ENCODE measurements around the gene FAM131C. TPM values are rescaled to one million over a fixed set of nuclear protein-coding genes. Genes with fewer than 3 reads are reported as not detected.
A peak's percentile ranks its signal among the peaks of the same experiment; 100 is the strongest.
"Not testable (repeated sequence)": the region's sequence is repeated elsewhere in the genome, so short reads cannot be mapped to it uniquely, and the experiment has no call there.

FAM131C gene
- total RNA-seq, 8 experiments from 2014 or later: 0.20 to 3.6 (median 1.1) TPM; not detected in 1

DNA sequence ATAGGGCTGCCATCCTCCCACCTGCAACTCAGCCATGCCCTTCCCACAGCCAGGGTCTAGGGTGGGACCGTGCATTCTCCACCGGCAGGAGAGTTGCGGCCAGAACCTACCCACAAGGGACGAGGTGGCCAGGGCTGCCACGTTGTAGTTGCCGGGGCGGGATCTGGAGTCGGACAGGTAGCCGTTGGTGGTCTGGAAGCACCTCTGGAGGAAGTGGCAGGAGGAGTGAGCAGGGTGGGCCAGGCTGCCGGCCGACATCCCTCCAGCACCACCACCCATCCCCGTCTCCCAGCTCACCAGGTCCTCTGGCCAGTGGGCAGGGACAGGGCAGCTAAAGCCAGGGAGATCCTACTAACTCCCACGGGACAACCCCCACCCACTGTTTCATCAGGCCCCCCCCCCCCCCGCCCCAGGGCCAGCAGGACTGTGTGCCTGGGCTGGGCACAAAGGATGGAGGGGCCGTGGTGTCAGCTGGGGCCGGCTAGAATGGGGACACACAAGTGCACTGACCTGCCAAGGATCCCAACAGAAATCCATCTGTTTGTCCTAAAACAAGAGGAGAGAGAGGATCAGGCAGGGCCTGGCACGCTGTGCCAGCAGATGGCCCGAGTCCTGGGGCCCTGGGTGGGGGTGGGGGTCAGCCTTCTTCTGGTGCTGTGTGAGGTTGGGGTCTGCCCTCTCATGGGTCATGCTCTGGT, 11.3 kb downstream of the FAM131C start:
- ATAC-seq (replicated peaks in 6 of 8); H3K4me3 ChIP-seq; H3K27ac ChIP-seq; in situ Hi-C loops (cut with MboI; ENCODE audit: low pct_unique_long_range_greater_than_20kb in 2 of 9, low sequenced_read_pairs in 9 of 9, unreplicated experiment in 9 of 9): not testable (repeated sequence)
- WGBS, 10 experiments: no CpG with 5 or more reads among the region's 18 CpGs
- peaks cover 23 to 25% of the 10 kb centered on the region in 2 donors for H3K4me1 ChIP-seq (replicated peaks in 1 of 2)

- no peak overlapping the region for H3K4me3 ChIP-seq
- H3K27ac ChIP-seq: no peak overlapping the region
- in situ Hi-C loops (cut with MboI; ENCODE audit: low pct_unique_long_range_greater_than_20kb in 2 of 9, low sequenced_read_pairs in 9 of 9, unreplicated experiment in 9 of 9): no loop called here
- 80% methylated on average over 1 of the region's 3 CpGs; no CpG with 5 or more reads in 9 of the 10 experiments for WGBS, 10 experiments
- peaks cover 16 to 17% of the 10 kb centered on the region in 2 donors for H3K4me1 ChIP-seq (replicated peaks in 1 of 2)
- no peak for ATAC-seq (replicated peaks in 6 of 8)
These were observed 12.2 kb downstream of the FAM131C start for GRCh38 chr1:16061266-16061665.

GRCh38 chr1:16058394-16059120, 14.9 kb downstream of the FAM131C start:
- in situ Hi-C loops (cut with MboI; ENCODE audit: low pct_unique_long_range_greater_than_20kb in 2 of 9, low sequenced_read_pairs in 9 of 9, unreplicated experiment in 9 of 9); ATAC-seq (replicated peaks in 6 of 8); H3K27ac ChIP-seq; H3K4me1 ChIP-seq (replicated peaks in 1 of 2); H3K4me3 ChIP-seq: not testable (repeated sequence)
- no CpG with 5 or more reads among the region's 20 CpGs for WGBS, 10 experiments

DNA sequence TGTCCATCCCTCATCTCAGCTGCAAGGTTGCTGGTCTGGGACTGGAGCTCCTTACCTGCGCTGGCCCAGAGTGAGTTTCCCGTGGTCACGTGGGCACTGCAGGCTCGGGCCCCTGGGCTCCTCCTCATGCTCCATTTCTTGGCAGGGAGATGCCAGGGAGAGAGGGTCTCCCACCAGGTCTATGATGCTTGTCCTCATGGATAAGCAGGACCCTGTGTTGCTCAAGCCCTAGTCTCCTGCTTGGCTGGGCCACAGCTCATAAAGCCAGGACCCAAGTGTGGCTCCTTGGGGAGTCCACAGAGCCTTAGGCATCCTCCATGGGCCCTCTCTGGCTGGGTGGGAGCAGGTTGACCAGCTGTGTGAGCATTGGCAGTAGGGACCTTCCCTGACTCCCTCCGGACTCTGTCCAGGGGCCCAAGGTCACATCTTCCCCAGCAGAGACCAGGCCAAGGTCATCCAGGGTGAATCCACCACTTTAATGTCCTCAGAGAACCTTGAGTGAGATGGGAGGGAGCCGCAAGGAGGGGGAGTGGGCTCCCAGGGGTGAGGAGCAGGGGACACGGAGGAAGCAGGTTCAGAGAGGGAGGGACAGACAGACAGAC, 16.0 kb downstream of the FAM131C start:
- H3K27ac ChIP-seq; ATAC-seq (replicated peaks in 6 of 8); H3K4me1 ChIP-seq (replicated peaks in 1 of 2); H3K4me3 ChIP-seq; in situ Hi-C loops (cut with MboI; ENCODE audit: low pct_unique_long_range_greater_than_20kb in 2 of 9, low sequenced_read_pairs in 9 of 9, unreplicated experiment in 9 of 9): not testable (repeated sequence)
- 47 to 100% (median 75%) methylated on average over 1 to 3 of the region's 7 CpGs; no CpG with 5 or more reads in 6 of the 10 experiments for WGBS, 10 experiments

DNA sequence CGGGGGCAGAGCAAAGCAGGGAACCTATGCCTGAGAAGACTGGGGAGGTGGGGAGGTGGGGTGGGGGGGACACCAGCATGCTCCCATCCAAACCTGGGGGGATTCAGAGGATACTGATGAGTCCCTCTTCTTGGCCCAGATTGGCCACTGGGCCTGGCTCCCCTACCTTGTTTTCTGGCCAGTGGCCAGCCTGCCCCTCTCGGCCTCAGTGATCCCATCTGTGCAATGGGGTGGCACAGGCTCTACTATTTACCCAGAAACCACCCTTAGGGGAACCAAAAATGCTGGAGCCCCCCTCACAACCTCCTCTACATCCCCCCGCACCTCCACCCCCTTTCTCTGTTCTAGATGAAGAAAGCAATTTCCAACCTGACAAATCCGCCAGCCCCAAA, 16.9 kb downstream of the FAM131C start:
- H3K4me1 ChIP-seq (replicated peaks in 1 of 2); H3K27ac ChIP-seq; ATAC-seq (replicated peaks in 6 of 8); H3K4me3 ChIP-seq; in situ Hi-C loops (cut with MboI; ENCODE audit: low pct_unique_long_range_greater_than_20kb in 2 of 9, low sequenced_read_pairs in 9 of 9, unreplicated experiment in 9 of 9): not testable (repeated sequence)
- WGBS, 10 experiments: no CpG with 5 or more reads among the region's 4 CpGs

DNA sequence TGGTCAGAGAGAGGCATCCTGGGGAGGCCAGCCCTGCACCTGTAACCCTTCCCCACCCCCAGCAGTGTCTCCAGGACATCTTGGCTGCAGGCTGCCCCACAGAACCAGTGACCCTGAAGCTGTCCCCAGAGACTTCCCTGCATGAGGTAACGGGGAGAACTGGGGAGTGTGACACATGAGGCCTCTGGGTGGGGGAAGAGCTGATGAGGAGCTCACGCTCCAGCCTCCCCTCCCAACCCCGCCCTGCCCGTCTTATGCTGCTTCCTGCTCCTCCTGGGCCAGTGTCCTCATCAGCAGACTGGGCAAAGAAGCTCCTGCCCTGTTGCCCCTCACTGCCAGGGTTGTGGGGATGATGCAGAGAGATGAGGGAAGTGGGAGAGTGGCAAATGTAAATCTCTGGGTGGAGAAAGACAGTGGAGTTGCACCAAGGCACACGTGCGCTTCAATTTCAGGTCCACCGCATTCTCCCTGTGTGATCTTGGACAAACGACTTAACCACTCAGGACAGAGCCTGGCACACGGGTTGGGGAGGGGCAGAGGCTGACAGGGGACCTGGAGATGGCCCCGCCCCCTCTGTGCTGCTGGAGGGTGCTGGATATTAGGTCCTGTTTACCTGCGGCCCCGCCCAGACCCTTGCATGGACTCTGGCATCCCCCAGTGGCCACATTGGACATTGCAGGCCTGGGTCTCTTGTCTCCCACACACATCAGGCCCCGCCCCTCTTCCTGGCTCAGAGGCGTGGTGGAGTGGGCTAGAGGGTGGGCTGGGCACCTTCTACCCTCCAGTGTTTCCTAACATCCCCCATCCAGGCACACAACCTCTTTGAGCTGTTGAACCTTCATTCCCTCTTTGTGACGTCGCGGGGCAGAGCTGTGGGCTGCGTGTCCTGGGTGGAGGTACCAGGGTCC, 17.6 kb downstream of the FAM131C start:
- Histone ChIP-seq H3K4me3 (no peak overlapping the region), H3K27ac (no peak overlapping the region), H3K4me1 (replicated peaks in 1 of 2) (peaks cover 6% of the 10 kb centered on the region in 2 donors)
- ATAC-seq (replicated peaks in 6 of 8): peak; percentile 83 to 99 (median 87)
- in situ Hi-C loops (cut with MboI; ENCODE audit: low pct_unique_long_range_greater_than_20kb in 2 of 9, low sequenced_read_pairs in 9 of 9, unreplicated experiment in 9 of 9): no loop called here
- 0 to 100% (median 57%) methylated on average over 1 to 4 of the region's 18 CpGs; no CpG with 5 or more reads in 6 of the 10 experiments for WGBS, 10 experiments

GRCh38 chr1:16054598-16055540, 18.6 kb downstream of the FAM131C start:
- Histone ChIP-seq H3K4me1 (replicated peaks in 1 of 2) (peaks cover 6 to 10% of the 10 kb centered on the region in 2 donors), H3K27ac (no peak overlapping the region), H3K4me3 (no peak overlapping the region)
- in situ Hi-C loops (cut with MboI; ENCODE audit: low pct_unique_long_range_greater_than_20kb in 2 of 9, low sequenced_read_pairs in 9 of 9, unreplicated experiment in 9 of 9): no loop called here
- no peak for ATAC-seq (replicated peaks in 6 of 8)
- 0 to 100% (median 62%) methylated on average over 1 to 7 of the region's 7 CpGs for WGBS, 10 experiments

- Histone ChIP-seq H3K27ac (no peak overlapping the region), H3K4me1 (replicated peaks in 1 of 2) (peaks cover 9 to 14% of the 10 kb centered on the region in 2 donors), H3K4me3 (no peak overlapping the region)
- in situ Hi-C loops (cut with MboI; ENCODE audit: low pct_unique_long_range_greater_than_20kb in 2 of 9, low sequenced_read_pairs in 9 of 9, unreplicated experiment in 9 of 9): no loop called here
- ATAC-seq (replicated peaks in 6 of 8): no peak
- 53 to 100% (median 79%) methylated on average over 1 to 4 of the region's 8 CpGs; no CpG with 5 or more reads in 4 of the 10 experiments for WGBS, 10 experiments
These were observed 19.5 kb downstream of the FAM131C start for GRCh38 chr1:16053781-16054502.

GRCh38 chr1:16051949-16052348, 21.5 kb downstream of the FAM131C start:
- H3K4me3 ChIP-seq; H3K27ac ChIP-seq; ATAC-seq (replicated peaks in 6 of 8); in situ Hi-C loops (cut with MboI; ENCODE audit: low pct_unique_long_range_greater_than_20kb in 2 of 9, low sequenced_read_pairs in 9 of 9, unreplicated experiment in 9 of 9): not testable (repeated sequence)
- WGBS, 10 experiments: 79 to 90% methylated on average over 2 to 7 of the region's 12 CpGs; no CpG with 5 or more reads in 8 of the 10 experiments
- H3K4me1 ChIP-seq (replicated peaks in 1 of 2): peaks cover 15 to 20% of the 10 kb centered on the region in 2 donors

GRCh38 chr1:16051039-16051438, 22.4 kb downstream of the FAM131C start:
- Histone ChIP-seq H3K27ac (no peak overlapping the region), H3K4me3 (no peak overlapping the region), H3K4me1 (replicated peaks in 1 of 2) (peaks cover 15 to 20% of the 10 kb centered on the region in 2 donors)
- in situ Hi-C loops (cut with MboI; ENCODE audit: low pct_unique_long_range_greater_than_20kb in 2 of 9, low sequenced_read_pairs in 9 of 9, unreplicated experiment in 9 of 9): no loop called here
- no peak for ATAC-seq (replicated peaks in 6 of 8)
- 40 to 100% (median 100%) methylated on average over 1 to 2 of the region's 3 CpGs; no CpG with 5 or more reads in 4 of the 10 experiments for WGBS, 10 experiments

GRCh38 chr1:16050328-16050727, 23.1 kb downstream of the FAM131C start:
- 45 to 72% (median 71%) methylated on average over 1 to 3 of the region's 7 CpGs; no CpG with 5 or more reads in 7 of the 10 experiments for WGBS, 10 experiments
- ATAC-seq (replicated peaks in 6 of 8): no peak
- Histone ChIP-seq H3K4me1 (replicated peaks in 1 of 2) (peaks cover 9 to 14% of the 10 kb centered on the region in 2 donors), H3K27ac (no peak overlapping the region), H3K4me3 (no peak overlapping the region)
- in situ Hi-C loops (cut with MboI; ENCODE audit: low pct_unique_long_range_greater_than_20kb in 2 of 9, low sequenced_read_pairs in 9 of 9, unreplicated experiment in 9 of 9): no loop called here

Data from motor neuron (in vitro differentiated cells).